ENCODE data around the gene PIERCE2. TPM values are rescaled to one million over a fixed set of nuclear protein-coding genes. Genes with fewer than 3 reads are reported as not detected.
"Not testable (repeated sequence)": the region's sequence is repeated elsewhere in the genome, so short reads cannot be mapped to it uniquely, and the experiment has no call there.

PIERCE2 gene
- total and polyA plus RNA-seq, 3 donors from 2014 or later: 4.3 to 16.0 (median 8.0) TPM

DNA sequence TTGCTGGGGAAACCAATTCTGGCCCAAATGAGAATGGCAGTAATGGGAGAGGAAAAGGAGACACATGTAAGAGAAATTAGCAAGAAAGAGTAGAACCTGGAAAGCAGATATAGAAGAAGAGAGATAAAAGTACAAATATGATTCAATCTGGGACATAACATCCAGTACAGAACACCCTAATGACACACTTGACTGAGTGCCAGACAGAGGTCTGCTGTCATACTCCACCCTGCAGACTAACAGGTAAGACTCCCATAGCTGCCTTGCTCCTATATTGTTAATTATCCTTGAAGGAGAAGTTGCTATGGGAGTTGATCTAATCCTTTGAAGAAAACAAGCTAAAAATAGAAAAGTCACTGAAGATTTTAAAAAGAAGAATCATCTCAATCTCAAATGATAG lies 21.3 kb upstream of the PIERCE2 start:
- Histone ChIP-seq H3K36me3 (ENCODE audit: low read depth, missing control alignments) (no peaks in the 10 kb centered on the region), H3K4me3 (no peak overlapping the region), H3K27me3 (no peaks in the 10 kb centered on the region), H3K4me1 (no peaks in the 10 kb centered on the region), H3K9me3 (no peaks in the 10 kb centered on the region), H3K27ac (no peak overlapping the region)
- intact Hi-C loops (cut with DNase I; ENCODE audit: low total_unique reads): no loop called here
- no peak for DNase-seq
- TF ChIP-seq, protein P1, sequence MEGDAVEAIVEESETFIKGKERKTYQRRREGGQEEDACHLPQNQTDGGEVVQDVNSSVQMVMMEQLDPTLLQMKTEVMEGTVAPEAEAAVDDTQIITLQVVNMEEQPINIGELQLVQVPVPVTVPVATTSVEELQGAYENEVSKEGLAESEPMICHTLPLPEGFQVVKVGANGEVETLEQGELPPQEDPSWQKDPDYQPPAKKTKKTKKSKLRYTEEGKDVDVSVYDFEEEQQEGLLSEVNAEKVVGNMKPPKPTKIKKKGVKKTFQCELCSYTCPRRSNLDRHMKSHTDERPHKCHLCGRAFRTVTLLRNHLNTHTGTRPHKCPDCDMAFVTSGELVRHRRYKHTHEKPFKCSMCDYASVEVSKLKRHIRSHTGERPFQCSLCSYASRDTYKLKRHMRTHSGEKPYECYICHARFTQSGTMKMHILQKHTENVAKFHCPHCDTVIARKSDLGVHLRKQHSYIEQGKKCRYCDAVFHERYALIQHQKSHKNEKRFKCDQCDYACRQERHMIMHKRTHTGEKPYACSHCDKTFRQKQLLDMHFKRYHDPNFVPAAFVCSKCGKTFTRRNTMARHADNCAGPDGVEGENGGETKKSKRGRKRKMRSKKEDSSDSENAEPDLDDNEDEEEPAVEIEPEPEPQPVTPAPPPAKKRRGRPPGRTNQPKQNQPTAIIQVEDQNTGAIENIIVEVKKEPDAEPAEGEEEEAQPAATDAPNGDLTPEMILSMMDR (IDR thresholded peaks at IDR 0.05): no peak
- no peak for TF ChIP-seq POLR2A (IDR thresholded peaks at IDR 0.05)

DNA sequence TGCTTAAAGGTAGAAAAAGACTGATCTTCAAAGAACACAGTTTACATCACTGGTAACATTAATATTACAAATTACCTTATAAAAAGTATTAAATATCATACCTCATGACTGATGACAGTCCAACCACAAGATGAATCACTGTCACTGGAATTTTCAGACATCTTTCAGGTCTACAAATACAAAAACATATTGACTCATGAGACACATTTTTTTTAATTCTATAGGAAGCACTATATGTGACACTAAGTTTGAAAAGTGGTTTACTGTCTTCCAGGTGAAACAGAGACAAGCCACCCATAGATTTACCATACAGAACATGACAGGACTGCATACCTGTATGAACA lies 19.1 kb upstream of the PIERCE2 start:
- no peaks in the 10 kb centered on the region for H3K9me3 ChIP-seq
- H3K4me1 ChIP-seq: no peaks in the 10 kb centered on the region
- no peaks in the 10 kb centered on the region for H3K27me3 ChIP-seq
- H3K4me3 ChIP-seq: no peak overlapping the region
- H3K36me3 ChIP-seq (ENCODE audit: low read depth, missing control alignments): no peaks in the 10 kb centered on the region
- no peak overlapping the region for H3K27ac ChIP-seq
- intact Hi-C loops (cut with DNase I; ENCODE audit: low total_unique reads): no loop called here
- DNase-seq: no peak
- TF ChIP-seq, protein P1 (IDR thresholded peaks at IDR 0.05): no peak
- TF ChIP-seq POLR2A (IDR thresholded peaks at IDR 0.05): no peak

DNA sequence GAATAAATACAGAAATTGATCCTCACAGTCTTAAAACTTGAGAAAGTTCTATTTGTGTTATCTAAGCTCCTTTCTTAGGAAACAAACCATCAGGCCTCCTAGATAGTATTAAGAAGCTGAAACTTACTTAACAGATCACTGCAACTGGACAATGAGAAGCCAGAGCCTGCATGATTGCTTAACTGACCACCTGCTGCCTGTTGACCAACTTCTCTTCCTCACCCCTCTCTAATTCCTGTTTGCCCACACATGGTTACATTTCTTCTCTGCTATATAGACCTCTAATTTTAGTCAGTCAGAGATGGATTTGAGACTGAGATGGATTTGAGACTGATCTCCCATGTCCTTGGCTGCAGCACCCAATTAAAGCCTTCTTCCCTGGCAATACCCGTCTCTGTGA lies 13.6 kb upstream of the PIERCE2 start:
- no peaks in the 10 kb centered on the region for H3K27me3 ChIP-seq
- intact Hi-C loops (cut with DNase I; ENCODE audit: low total_unique reads): no loop called here
- TF ChIP-seq, protein P1 (IDR thresholded peaks at IDR 0.05): no peak
- no peak for TF ChIP-seq POLR2A (IDR thresholded peaks at IDR 0.05)
- no peak overlapping the region for H3K4me3 ChIP-seq
- 93 to 100% methylated on average over 1 of the region's 1 CpG for WGBS, 2 donors
- H3K36me3 ChIP-seq (ENCODE audit: low read depth, missing control alignments): no peaks in the 10 kb centered on the region
- H3K4me1 ChIP-seq: no peaks in the 10 kb centered on the region
- H3K27ac ChIP-seq: no peak overlapping the region
- no peak for DNase-seq
- no peaks in the 10 kb centered on the region for H3K9me3 ChIP-seq

DNA sequence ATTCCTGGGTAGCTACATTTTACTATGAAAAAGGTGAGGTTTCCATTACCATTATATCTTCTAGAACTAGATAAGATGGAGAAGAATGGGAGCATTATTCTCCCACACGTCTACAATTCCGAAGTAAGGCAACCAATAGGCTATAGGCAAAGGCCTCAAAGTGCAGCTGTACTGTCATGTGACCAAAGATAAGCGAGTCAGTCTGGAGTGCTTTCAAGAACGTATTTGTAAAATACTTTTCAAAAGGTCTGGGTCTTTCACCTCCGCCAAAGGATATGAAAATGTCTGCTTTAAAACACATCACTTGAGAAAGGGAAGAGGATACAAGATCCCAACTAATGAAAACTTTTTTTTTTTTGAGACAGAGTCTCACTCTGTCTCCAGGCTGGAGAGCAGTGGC lies 10.1 kb upstream of the PIERCE2 start:
- intact Hi-C loops (cut with DNase I; ENCODE audit: low total_unique reads): no loop called here

DNA sequence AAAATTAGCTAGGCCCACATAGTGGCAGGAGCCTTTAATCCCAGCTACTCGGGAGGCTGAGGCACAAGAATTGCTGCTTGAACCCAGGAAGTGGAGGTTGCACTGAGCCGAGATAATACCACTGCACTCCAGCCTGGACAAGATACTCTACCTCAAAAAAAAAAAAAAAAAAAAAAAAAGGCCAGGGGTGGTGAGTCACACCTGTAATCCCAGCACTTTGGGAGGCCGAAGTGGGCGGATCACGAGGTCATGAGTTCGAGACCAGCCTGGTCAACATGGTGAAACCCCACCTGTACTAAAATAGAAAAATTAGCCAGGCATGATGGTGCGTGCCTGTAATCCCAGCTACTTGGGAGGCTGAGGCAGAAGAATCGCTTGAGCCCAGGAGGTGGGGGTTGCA lies 8.2 kb upstream of the PIERCE2 start:
- H3K9me3 ChIP-seq; intact Hi-C loops (cut with DNase I; ENCODE audit: low total_unique reads); H3K27ac ChIP-seq; H3K27me3 ChIP-seq; H3K4me1 ChIP-seq; H3K36me3 ChIP-seq (ENCODE audit: low read depth, missing control alignments); DNase-seq; H3K4me3 ChIP-seq: not testable (repeated sequence)
- 85 to 95% methylated on average over 8 of the region's 8 CpGs for WGBS, 2 donors

More for the DNA sequence above, 10.1 kb upstream of the PIERCE2 start:
- no peaks in the 10 kb centered on the region for H3K9me3 ChIP-seq
- TF ChIP-seq POLR2A (IDR thresholded peaks at IDR 0.05): no peak
- TF ChIP-seq, protein P1 (IDR thresholded peaks at IDR 0.05): no peak
- no peaks in the 10 kb centered on the region for H3K36me3 ChIP-seq (ENCODE audit: low read depth, missing control alignments)
- no peaks in the 10 kb centered on the region for H3K27me3 ChIP-seq
- H3K4me3 ChIP-seq: no peak overlapping the region
- no peaks in the 10 kb centered on the region for H3K4me1 ChIP-seq
- DNase-seq: no peak
- H3K27ac ChIP-seq: no peak overlapping the region
- 64 to 77% methylated on average over 5 of the region's 5 CpGs for WGBS, 2 donors

Data from testis (tissue), 3 donors.